ENCODE measurements around the gene PYCR2.
"Not testable (repeated sequence)": the region's sequence is repeated elsewhere in the genome, so short reads cannot be mapped to it uniquely, and the experiment has no call there.

Gene PYCR2

DNA sequence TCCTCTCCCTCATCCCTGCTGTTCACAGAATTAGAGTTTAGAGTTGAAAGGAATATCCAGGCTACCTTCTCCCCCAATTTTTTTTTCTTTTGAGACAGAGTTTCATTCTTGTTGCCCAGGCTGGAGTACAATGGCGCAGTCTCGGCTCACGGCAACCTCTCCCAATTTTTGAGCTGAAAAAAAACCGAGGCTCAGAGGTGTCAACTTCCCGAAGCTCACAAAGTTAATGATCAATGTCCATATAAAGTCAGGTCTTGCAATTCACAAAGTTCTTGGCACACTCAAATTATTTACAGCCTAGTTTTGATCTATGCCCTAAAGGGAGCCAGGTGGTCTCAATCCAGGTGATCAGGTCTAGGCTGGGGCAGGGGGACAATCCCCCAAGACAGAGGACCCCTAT, 34.3 kb downstream of the PYCR2 start:
- Histone ChIP-seq H3K27me3 (ENCODE audit: low read length) (no peaks in the 10 kb centered on the region), H4K20me1 (ENCODE audit: low read depth, low read length) (no peaks in the 10 kb centered on the region), H3K36me3 (ENCODE audit: low read length) (no peaks in the 10 kb centered on the region), H3F3A (ENCODE audit: insufficient read depth) (no peaks in the 10 kb centered on the region), H2AFZ (ENCODE audit: low read depth, low read length, severe bottlenecking) (no peak overlapping the region), H3K9ac (ENCODE audit: low read length) (no peak overlapping the region), H3K9me2 (replicated peaks; ENCODE audit: insufficient read depth, low read length) (no peaks in the 10 kb centered on the region), H3K9me3 (ENCODE audit: insufficient read depth, low read length) (no peaks in the 10 kb centered on the region), H3K27ac (ENCODE audit: low read depth, low read length) (no peak overlapping the region), H3K79me2 (ENCODE audit: insufficient read depth, low read length) (no peaks in the 10 kb centered on the region), H3K4me2 (ENCODE audit: low read depth, low read length, poor library complexity, severe bottlenecking) (no peak overlapping the region), H3K4me3 (ENCODE audit: insufficient read depth, low read length, poor library complexity, severe bottlenecking) (no peak overlapping the region)
- no peak for TF ChIP-seq EZH2phosphoT487 (conservative IDR thresholded peaks at IDR 0.05; ENCODE audit: low read length)
- TF ChIP-seq, protein P1, sequence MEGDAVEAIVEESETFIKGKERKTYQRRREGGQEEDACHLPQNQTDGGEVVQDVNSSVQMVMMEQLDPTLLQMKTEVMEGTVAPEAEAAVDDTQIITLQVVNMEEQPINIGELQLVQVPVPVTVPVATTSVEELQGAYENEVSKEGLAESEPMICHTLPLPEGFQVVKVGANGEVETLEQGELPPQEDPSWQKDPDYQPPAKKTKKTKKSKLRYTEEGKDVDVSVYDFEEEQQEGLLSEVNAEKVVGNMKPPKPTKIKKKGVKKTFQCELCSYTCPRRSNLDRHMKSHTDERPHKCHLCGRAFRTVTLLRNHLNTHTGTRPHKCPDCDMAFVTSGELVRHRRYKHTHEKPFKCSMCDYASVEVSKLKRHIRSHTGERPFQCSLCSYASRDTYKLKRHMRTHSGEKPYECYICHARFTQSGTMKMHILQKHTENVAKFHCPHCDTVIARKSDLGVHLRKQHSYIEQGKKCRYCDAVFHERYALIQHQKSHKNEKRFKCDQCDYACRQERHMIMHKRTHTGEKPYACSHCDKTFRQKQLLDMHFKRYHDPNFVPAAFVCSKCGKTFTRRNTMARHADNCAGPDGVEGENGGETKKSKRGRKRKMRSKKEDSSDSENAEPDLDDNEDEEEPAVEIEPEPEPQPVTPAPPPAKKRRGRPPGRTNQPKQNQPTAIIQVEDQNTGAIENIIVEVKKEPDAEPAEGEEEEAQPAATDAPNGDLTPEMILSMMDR (IDR thresholded peaks at IDR 0.05; ENCODE audit: insufficient read depth, low read length, poor library complexity, severe bottlenecking) = no peak

DNA sequence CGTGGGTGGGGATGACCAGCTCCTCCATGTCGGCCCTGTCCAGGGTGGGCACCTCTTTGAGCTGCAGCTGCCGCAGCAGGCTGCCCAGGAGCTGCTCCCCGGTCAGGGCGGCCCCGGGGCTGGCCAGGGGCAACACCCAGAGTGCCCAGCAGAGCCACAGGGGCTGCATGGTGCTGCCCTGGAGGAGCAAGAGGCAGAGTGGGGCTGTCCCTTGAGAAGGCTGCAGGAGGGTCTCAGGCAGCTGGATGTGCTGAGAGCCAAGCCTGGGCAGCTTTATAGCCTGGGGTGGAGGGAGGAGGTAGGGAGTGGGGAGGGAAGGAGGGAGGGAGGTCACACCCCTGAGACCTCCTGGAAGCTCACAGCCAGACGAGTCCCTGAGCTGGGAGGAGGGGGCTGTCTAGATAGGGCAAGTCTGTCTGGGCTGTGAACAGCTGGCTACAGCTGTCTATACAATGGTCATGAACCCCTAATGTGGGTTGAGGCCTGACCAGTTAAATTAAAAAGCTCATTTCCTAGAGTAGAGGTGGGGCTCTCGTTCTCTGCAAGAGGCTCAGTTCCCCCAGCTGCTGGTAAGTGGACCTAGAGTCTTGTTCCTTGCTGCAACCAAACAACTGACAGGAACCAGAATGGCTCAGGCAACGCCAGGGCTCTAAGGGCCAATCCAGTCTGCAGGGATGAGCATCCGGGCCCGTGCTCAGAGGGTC, 35.0 kb downstream of the PYCR2 start, which contains the start of gene LEFTY1:
Gene LEFTY1 (minus strand): TSS at position 249 of the 704 bp plus-strand sequence. CDS start 80 bp downstream, at position 169.
- H3K9me2 ChIP-seq (replicated peaks; ENCODE audit: insufficient read depth, low read length) = no peaks in the 10 kb centered on the region
- H3F3A ChIP-seq (ENCODE audit: insufficient read depth) = no peaks in the 10 kb centered on the region
- no peak within 1 kb of the TSS for H3K4me3 ChIP-seq (ENCODE audit: insufficient read depth, low read length, poor library complexity, severe bottlenecking)
- H4K20me1 ChIP-seq (ENCODE audit: low read depth, low read length) = no peaks in the 10 kb centered on the region
- H3K9me3 ChIP-seq (ENCODE audit: insufficient read depth, low read length) = no peaks in the 10 kb centered on the region
- TF ChIP-seq EZH2phosphoT487 (conservative IDR thresholded peaks at IDR 0.05; ENCODE audit: low read length) = no peak
- H3K9ac ChIP-seq (ENCODE audit: low read length) = no peak within 1 kb of the TSS
- no peak within 1 kb of the TSS for H3K4me2 ChIP-seq (ENCODE audit: low read depth, low read length, poor library complexity, severe bottlenecking)
- H2AFZ ChIP-seq (ENCODE audit: low read depth, low read length, severe bottlenecking) = no peak within 1 kb of the TSS
- H3K36me3 ChIP-seq (ENCODE audit: low read length) = no peaks in the 10 kb centered on the region
- no peaks in the 10 kb centered on the region for H3K27me3 ChIP-seq (ENCODE audit: low read length)
- no peak within 1 kb of the TSS for H3K27ac ChIP-seq (ENCODE audit: low read depth, low read length)
- H3K79me2 ChIP-seq (ENCODE audit: insufficient read depth, low read length) = no peaks in the 10 kb centered on the region

- H3K9me3 ChIP-seq (ENCODE audit: insufficient read depth, low read length) = no peaks in the 10 kb centered on the region
- H3K36me3 ChIP-seq (ENCODE audit: low read length) = no peaks in the 10 kb centered on the region
- no peaks in the 10 kb centered on the region for H3F3A ChIP-seq (ENCODE audit: insufficient read depth)
- no peaks in the 10 kb centered on the region for H3K27me3 ChIP-seq (ENCODE audit: low read length)
- no peaks in the 10 kb centered on the region for H3K79me2 ChIP-seq (ENCODE audit: insufficient read depth, low read length)
- H3K4me2 ChIP-seq (ENCODE audit: low read depth, low read length, poor library complexity, severe bottlenecking) = no peak overlapping the region
- no peak overlapping the region for H3K27ac ChIP-seq (ENCODE audit: low read depth, low read length)
- H2AFZ ChIP-seq (ENCODE audit: low read depth, low read length, severe bottlenecking) = no peak overlapping the region
- H3K9me2 ChIP-seq (replicated peaks; ENCODE audit: insufficient read depth, low read length) = no peaks in the 10 kb centered on the region
- no peaks in the 10 kb centered on the region for H4K20me1 ChIP-seq (ENCODE audit: low read depth, low read length)
- H3K9ac ChIP-seq (ENCODE audit: low read length) = no peak overlapping the region
- TF ChIP-seq EZH2phosphoT487 (conservative IDR thresholded peaks at IDR 0.05; ENCODE audit: low read length) = no peak
- TF ChIP-seq, protein P1 (IDR thresholded peaks at IDR 0.05; ENCODE audit: insufficient read depth, low read length, poor library complexity, severe bottlenecking) = no peak
- no peak overlapping the region for H3K4me3 ChIP-seq (ENCODE audit: insufficient read depth, low read length, poor library complexity, severe bottlenecking)
Observed at GRCh38 chr1:225888289-225888897, 35.7 kb downstream of the PYCR2 start.

DNA sequence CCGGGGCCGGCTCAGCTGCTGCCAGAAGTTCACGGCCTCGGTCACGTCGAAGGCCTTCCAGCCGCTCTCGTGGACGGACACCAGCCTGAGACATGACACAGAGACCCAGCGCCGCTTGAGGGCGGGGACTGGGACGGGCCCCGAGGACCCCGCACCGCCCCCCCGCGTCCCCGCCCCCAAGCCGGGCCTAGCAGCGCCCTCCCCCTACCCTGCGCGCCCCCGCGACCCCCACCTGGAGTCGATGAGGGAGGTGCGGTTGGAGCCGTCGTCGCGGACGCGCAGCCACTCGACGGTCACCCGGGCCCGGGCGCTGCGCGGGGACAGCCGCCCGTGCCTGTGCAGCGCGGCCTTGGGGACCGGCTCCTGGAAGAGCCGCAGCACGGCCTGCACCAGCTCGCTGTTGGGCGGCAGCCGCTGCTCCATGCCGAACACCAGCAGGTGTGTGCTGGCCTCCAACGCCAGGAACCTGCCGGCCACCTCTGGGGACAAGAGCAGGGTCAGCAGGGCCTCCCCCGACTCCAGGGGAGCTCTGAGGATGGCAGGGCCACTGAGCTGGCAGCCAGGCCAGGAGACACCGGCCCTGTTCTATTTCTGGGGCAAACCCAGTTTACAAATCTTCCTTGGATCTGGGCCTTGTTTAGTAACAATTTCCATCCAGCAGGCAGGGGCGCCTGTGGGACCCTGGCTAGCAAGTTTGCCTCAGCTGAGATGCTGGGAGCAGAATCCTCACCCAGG, 36.3 kb downstream of the PYCR2 start:
- H3F3A ChIP-seq (ENCODE audit: insufficient read depth); H3K4me2 ChIP-seq (ENCODE audit: low read depth, low read length, poor library complexity, severe bottlenecking); H3K4me3 ChIP-seq (ENCODE audit: insufficient read depth, low read length, poor library complexity, severe bottlenecking); H3K9me2 ChIP-seq (replicated peaks; ENCODE audit: insufficient read depth, low read length); H4K20me1 ChIP-seq (ENCODE audit: low read depth, low read length); H3K27me3 ChIP-seq (ENCODE audit: low read length); H3K9me3 ChIP-seq (ENCODE audit: insufficient read depth, low read length); H3K79me2 ChIP-seq (ENCODE audit: insufficient read depth, low read length); H3K9ac ChIP-seq (ENCODE audit: low read length); H3K27ac ChIP-seq (ENCODE audit: low read depth, low read length); H3K36me3 ChIP-seq (ENCODE audit: low read length); H2AFZ ChIP-seq (ENCODE audit: low read depth, low read length, severe bottlenecking): not testable (repeated sequence)

Measured in SU-DHL-6 (cell line).